NCI-H2196 treated with DMSO at 0.1 percent for 48 hours (cell line): ENCODE results near the gene PCIF1.
"Not testable (repeated sequence)": the region's sequence is repeated elsewhere in the genome, so short reads cannot be mapped to it uniquely, and the experiment has no call there.

Experiments used
- DNase-seq: peaks from one replicate; lab custom pipeline; 2025; ENCODE audit not compliant: unreplicated experiment; lab: John Stamatoyannopoulos, UW

PCIF1 gene

GRCh38 chr20:45921337-45922189 is 12.9 kb upstream of the PCIF1 start:
- DNase-seq = no peak

DNA sequence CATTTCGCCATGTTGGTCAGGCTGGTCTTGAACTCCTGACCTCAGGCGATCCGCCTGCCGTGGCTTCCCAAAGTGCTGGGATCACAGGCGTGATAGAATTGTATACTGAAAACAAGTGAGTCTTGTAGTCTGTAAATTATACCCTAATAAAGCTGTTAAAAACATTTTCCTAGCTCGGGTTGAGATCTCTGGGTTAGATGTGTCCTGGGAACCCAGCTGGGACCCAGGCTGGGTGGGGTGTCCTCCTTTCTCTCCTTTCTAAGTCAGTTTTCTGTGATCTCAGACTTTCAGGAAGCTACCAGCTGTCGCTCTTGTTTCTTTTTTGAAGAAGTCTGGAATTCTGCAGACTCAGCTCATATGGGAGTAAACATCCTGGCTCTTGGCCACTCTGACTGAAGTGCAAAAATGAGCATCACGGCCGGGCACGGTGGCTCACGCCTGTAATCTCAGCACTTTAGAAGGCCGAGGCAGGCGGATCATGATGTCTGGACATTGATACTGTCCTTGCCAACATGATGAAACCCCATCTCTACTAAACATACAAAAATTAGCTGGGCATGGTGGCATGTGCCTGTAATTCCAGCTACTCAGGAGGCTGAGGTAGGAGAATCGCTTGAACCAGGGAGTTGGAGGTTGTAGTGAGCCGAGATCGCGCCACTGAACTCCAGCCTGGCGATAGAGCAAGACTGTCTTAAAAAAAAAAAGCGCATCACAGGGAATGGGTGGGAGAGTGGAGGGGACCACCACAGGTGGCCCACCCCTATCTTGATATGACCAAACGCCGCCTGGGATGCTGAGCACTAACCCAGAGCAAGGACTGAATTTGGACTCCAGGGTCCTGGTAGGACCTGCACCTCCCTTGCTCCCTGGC is 9.9 kb upstream of the PCIF1 start:
- no peak for DNase-seq

GRCh38 chr20:45925821-45926506 is 8.5 kb upstream of the PCIF1 start:
- DNase-seq = no peak

DNA sequence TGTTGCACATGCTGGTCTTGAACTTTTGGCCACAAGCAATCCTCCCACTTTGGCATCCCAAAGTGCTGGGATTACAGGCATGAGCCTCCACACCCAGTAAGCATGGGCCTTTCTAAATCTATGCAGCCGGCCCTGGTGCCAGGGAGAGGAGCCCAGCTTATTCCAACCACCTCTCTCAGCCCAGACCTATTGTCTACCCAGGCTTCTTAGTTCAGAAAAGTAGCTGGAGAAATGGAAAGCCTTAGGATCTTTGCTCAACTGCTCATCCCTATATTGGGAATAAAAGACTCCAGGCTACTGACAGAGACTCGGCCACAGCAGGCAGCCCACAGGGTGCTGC is 7.8 kb upstream of the PCIF1 start:
- DNase-seq = no peak

DNA sequence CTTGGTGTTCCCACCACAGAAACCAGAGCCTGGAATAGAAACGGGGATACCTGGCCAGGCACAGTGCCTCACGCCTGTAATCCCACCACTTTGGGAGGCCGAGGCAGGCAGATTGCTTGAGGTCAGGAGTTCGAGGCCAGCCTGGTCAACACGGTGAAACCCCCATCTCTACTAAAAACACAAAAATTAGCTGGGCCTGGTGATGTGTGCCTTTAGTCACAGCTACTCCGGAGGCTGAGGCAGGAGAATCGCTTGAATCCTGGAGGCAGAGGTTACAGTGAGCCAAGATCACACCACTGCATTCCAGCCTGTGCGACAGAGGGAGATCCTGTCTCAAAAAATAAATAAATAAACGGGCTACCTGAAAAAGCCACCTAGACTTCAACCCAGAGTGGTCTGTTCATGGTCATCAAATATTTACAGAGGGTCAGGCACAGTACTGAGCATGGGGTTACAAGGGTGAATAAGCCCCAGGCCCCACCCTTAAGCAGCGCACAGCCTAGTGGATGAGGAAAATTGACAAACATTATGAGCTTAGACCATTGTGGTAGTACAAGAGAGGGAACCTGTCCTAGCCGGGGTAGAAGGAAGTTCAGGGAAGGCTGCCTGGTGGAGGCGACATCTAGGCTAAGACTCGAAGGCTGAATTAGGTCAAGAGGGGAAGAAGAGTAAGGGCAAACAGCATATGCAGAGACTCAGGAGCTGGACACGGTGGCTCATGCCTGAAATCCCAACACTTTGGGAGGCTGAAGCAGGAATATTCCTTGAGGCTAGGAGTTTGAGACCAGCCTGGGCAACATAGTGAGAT is 7.2 kb upstream of the PCIF1 start:
- DNase-seq = no peak

DNA sequence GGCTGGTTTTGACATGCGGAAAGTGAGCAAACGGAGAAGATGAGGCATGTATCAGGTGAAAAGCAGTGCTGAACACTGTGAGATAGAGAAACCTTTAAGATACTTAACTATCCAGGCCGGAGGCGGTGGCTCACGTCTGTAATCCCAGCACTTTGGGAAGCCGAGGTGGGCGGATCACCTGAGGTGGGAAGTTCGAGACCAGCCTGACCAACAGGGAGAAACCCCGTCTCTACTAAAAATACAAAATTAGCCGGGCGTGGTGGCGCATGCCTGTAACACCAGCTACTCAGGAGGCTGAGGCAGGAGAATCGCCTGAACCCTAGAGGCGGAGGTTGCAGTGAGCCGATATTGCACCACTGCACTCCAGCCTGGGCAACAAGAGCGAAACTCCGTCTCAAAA is 2.8 kb upstream of the PCIF1 start:
- DNase-seq = not testable (repeated sequence)

GRCh38 chr20:45933266-45934045 is 1.0 kb upstream of the PCIF1 start:
- peak; percentile 80 for DNase-seq

- DNase-seq = no peak
Observed at GRCh38 chr20:45934046-45934585, 367 bp upstream of the PCIF1 start.

- no peak for DNase-seq
Observed at GRCh38 chr20:45935416-45936046, 1.0 kb downstream of the PCIF1 start.

DNA sequence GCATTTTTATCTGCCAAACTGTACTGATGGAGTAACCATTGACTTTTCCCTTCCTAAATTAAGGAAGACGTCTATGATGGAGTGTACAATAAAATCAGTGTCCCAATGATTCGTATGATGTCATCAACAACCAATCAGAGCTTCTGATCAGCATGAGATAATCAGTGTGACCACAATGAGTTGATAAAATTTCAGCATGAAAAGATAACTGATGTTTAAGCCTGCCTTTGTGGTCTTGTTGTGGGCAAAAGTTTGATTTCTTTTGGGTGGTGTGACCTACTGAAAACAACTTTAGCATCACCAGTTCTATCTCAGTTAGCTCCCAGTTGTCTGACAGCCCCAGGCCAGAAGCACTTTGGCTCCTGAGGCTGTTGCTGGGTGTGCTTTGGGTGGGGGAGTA is 3.3 kb downstream of the PCIF1 start:
- no peak for DNase-seq

- DNase-seq = no peak
Observed at GRCh38 chr20:45938727-45939438, 4.4 kb downstream of the PCIF1 start.

- DNase-seq = no peak
Observed at GRCh38 chr20:45940053-45940452, 5.6 kb downstream of the PCIF1 start.

- no peak for DNase-seq
Observed at GRCh38 chr20:45940469-45940868, 6.0 kb downstream of the PCIF1 start.

GRCh38 chr20:45943613-45944012 is 9.1 kb downstream of the PCIF1 start:
- DNase-seq = no peak

DNA sequence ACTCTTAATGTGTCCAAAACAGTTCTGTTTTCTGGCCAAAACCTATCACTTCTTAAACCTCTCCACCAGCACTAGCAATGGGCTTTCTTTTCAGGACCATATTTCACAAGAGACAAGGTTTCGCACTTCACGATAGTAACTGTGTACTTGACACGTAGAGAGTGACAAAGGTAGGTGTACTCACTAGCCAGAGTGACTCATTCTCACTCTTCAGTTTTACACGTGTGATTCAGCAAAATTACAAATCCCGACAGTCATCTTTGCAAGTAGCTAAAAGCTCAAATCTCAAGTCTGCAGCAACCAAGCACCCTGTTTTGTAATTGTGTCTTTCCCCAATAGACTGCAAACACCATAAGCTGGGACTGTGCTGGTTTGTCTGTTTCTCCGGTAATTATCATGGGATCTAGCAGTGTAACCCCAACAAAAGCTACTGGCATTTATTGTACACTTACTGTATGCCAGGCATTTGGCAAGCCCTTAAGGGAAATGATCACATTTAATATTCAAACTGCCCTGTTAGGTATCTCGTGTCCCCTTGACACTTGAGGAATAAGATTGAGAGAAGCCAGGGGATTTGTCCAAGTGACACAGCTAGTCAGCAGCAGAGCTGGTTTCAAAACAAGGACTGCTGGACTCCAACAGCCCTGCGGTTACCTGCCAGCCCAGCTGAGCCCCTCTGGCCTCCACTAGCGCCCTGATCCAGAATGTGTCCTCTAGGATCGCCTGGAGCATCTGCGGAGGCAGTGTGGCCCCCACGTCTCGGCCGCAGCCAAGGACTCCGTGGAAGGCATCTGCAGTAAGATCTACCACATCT is 9.9 kb downstream of the PCIF1 start:
- DNase-seq = no peak

- DNase-seq = no peak
Observed at GRCh38 chr20:45944965-45945677, 10.6 kb downstream of the PCIF1 start.

GRCh38 chr20:45945678-45946148 is 11.2 kb downstream of the PCIF1 start:
- no peak for DNase-seq
